Measurements from ENCODE around the gene SUMF1. TPM values are rescaled to one million over a fixed set of nuclear protein-coding genes. Genes with fewer than 3 reads are reported as not detected.
A peak's percentile ranks its signal among the peaks of the same experiment; 100 is the strongest.

Gene SUMF1
- total RNA-seq, 1 experiment from 2014 or later: 81.4 TPM

DNA sequence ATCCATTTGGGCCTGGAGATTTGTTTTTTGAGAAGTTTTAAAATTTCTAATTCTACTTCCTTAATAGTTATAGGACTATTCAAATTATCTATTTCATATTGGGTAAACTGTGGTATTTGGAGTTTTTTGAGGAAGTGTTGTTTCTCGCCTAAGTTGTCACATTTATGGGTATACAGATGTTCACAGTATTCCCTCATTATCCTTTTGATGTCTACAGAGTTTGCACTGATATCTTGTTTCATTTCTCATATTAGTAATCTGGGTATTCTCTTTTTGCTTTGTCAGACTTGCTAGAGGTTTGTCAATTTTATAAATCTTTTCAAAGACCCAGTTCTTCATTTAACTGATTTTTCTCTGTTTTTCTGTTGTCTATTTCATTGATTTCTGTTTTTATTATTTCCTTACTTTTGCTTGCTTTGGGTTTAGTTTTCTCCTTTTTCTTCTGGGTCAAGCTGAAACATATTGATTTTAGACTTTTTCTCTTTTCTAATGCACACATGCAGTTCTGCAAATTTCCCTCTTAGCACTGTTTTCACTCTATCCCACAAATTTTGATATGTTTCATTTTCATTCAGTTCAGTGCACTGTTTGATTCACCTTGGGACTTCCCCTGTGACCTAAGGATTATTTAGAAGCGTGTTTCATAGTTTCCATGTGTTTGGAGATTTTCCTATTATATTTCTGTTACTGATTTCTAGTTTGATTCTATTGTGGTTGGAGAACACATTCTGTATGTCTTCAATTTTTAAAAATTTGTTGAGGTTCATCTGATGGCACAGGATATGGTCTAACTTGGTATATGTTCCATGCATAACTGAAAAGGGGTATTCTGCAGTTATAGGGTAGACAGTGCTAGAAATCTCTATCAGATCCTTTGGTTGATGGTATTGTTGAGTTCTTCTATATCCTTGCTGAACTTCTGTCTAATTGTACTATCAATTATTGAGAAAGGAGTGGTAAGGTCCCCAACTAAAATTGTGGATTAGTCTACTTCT lies 79.6 kb downstream of the SUMF1 start:
- DNase-seq (ENCODE audit: low read depth): no peak

DNA sequence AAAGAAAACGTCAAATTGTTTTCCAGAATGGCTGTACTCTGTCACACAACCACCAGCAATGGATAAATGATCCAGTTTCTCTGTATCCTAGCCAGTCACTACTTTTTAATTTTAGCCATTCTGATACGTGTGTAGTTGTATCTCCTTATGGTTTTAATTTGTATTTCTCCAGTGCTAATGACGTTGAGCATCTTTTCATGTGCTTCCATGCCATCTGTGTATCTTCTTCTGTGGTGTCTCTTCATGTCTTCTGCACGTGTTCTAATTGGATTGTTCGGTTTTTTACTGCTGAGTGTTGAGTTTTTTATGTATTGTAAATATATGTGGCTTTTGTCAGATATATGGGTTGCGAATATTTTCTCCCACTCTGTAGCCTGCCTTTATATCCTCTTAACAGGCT lies 81.9 kb downstream of the SUMF1 start:
- no peak for DNase-seq (ENCODE audit: low read depth)

DNA sequence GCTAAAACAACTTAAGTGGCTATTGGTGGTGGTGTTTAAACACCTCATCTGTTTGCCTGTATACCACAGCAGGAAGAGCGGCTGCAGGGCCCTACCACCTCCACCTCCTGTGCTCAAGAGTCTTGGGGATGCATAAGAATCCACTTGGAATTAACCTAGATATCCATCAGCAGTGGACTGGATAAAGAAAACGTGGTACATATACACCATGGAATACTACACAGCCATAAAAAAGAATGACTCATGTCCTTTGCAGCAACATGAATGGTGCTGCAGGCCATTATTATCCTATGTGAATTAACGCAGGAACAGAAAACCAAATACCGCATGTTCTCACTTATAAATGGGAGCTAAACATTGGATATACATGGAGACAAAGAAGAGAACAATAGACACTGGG lies 87.1 kb downstream of the SUMF1 start:
- no peak for DNase-seq (ENCODE audit: low read depth)

DNA sequence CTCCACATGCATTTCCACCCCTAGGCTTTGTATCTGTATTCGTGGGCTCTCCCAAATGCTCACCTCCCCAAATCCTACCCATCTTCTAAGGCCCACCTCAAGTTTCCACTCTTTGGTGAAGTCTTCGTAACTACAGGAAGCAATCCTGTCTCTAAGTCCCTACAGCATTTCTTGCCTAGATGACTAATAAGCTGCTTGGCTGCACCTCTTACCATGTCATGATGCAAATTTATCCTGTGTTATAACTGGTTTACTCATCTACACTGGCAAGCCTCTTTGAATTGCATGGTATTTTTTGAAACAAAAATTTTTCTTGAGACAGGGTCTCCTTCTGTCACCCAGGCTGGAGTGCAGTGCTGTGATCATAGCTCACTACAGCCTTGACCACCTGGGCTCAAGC lies 90.6 kb downstream of the SUMF1 start:
- no peak for DNase-seq (ENCODE audit: low read depth)

DNA sequence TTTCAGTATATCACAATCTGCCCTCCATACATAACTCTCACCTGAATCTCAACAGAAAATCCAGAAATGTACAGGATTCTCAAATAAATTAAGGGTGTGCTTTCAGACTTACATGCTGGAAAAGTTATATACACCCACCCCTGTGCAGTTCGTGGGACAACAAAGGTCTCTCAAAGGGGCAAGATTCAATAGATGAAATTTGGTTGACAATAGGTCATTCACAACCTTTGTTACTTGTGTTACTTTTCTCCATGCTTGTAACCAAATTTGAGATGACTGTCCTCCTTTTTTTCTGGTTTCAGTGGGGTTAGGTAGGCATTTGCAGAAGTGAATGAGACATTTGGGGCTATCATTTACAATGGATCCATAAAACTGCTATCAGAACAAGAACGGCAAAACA lies 91.2 kb downstream of the SUMF1 start:
- no peak for DNase-seq (ENCODE audit: low read depth)

DNA sequence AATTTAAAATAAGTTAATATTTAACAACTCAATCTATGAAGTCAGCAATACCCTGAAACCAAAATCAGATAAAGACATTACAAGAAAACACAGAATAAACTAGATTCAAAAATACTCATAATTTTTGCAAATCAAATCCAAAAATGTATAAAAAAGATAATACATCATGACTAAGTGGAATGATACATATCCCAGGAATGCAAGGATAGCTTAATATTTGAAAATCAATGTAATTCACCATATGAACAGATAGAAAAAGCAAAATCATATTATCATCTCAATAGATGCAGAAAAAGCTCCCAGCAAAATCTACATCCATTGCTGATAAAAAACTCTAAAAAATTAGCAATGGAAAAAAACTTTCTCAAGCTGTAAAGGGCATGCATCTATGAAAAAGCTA lies 93.4 kb downstream of the SUMF1 start:
- no peak for DNase-seq (ENCODE audit: low read depth)

DNA sequence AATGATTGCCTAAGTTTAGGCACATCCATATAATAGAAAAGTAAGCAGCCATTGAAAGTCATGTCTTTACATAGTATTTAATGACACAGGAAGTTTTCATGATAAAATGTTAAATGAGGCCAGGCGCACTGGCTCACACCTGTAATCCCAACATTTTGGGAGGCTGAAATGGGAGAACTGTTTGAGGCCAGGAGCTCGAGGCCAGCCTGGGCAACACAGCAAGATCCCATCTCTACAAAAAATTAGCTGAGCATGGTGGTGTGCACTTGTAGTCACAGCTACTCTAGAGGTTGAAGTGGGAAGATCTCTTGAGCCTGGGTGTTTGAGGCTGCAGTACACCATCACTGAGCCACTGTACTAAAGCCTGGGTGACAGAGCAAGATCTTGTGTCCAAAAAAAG lies 104.5 kb downstream of the SUMF1 start:
- no peak for DNase-seq (ENCODE audit: low read depth)

DNA sequence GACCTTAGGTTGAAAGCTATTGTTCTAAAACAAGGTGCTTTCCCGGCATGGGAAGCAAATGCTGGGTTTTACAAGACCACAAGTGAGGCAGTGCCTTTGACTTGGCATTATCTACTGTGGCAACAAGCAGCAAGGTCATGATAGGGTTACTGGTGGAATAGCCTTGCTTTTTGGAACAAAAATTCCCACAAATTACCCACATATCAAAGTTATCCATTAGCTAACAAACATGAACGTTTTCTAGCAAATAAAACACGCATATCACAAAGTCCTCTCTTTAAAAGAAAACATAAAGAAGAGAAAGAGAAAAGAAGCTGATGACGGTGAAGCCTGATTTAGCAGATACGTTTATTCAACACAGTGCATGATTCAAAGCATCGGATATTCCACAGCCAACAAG lies 106.3 kb downstream of the SUMF1 start:
- DNase-seq (ENCODE audit: low read depth): no peak

DNA sequence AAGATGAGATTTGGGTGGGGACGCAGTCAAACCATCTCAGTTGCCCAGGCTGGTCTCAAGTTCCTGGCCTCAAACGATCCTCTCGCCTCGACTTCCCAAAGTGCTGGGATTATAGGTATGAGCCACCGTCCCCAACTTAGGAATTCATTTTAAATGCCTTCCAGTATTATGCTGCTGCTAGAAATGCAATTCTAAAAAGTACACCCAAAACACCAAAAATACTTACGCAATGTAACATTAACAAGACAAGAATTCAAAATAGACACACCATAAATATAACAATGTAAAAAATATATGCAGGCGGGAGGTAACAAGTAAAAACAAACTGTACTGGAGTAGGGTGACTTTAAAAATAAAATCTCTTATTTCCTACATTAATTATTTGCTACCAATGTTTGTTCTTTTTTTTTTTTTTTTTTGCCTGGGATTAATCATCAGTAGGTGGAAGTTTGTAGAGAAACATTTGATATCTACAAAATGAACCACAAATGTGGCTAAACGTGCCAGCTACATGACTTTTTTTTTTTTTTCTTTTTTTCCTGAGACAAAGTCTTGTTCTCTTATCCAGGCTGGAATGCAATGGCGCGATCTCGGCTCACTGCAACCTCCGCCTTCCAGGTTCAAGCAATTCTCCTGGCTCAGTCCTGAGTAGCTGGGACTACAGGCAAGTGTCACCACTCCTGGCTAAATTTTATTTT lies 107.1 kb downstream of the SUMF1 start:
- DNase-seq (ENCODE audit: low read depth): peak; percentile 37

DNA sequence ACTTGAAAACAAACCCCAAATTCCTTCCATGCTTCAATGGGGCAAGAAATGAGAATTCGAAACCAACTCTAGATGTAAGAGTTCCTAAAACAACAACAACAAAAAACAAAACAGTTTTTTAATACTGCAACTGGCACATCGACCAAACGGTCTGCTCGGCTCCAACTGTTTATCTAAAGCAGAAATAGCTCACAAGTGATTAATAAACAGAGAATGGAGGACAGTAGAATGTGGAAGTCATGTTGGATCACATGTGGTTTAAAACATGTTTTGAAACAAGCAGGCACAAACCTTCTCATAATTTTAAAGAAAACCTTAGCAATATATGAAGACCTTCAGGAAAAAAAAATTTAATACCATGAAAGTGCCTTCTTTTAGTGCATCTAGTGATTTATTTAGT lies 108.8 kb downstream of the SUMF1 start:
- no peak for DNase-seq (ENCODE audit: low read depth)

DNA sequence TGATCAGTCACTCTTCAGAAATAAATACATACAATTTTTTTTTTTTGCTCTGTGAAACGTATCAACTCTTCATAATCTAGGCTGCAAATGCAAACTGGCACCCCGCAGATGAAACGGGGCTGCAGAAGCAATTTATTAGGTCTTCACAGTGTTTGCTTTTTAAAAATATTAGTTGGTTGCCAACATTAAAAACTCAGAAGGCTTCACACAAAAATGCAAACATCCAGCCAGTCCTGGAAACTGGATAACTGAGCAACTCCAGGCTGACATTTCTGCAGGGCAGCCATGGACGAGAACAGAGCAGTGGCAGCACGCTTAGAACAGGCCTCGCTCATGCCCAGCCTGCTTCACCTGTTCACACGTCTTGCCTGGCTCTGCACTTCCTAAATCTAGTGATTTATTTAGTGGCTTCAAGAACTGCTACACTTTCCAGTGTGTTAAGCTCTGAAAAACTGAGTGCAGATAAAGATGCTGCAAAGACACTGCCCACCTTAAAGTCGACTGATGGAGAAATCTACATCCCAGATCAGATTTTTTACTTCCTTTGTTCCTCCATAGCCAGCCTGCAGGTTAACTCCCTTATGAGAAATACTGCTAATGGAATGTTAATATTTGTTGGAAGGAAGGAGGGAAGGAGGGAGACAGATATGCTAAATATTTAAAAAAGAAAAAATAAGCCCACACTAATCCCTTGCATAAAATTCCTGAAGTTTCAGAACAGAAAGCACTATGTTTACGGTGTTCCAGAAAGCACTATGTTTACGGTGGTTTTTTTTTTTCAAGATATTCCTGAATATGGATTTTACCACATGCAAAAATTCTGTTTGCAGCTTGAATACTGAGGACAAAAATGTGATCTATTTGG lies 110.3 kb downstream of the SUMF1 start:
- no peak for DNase-seq (ENCODE audit: low read depth)

DNA sequence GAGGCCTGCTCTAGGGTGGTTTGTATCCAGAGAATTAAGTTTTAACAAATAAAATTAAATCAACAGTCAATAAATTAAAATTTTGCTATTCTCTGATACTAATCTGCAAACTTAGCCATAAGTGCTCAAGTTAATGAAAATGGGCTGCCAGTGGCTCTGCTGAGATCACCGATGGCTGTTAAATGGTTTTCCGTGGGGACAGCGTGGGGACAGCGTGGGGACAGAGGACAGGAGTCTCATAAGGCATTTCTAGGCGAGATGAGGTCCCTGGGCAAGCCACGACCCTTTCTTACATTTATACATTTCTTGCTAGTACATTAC lies 110.9 kb downstream of the SUMF1 start:
- DNase-seq (ENCODE audit: low read depth): no peak

DNA sequence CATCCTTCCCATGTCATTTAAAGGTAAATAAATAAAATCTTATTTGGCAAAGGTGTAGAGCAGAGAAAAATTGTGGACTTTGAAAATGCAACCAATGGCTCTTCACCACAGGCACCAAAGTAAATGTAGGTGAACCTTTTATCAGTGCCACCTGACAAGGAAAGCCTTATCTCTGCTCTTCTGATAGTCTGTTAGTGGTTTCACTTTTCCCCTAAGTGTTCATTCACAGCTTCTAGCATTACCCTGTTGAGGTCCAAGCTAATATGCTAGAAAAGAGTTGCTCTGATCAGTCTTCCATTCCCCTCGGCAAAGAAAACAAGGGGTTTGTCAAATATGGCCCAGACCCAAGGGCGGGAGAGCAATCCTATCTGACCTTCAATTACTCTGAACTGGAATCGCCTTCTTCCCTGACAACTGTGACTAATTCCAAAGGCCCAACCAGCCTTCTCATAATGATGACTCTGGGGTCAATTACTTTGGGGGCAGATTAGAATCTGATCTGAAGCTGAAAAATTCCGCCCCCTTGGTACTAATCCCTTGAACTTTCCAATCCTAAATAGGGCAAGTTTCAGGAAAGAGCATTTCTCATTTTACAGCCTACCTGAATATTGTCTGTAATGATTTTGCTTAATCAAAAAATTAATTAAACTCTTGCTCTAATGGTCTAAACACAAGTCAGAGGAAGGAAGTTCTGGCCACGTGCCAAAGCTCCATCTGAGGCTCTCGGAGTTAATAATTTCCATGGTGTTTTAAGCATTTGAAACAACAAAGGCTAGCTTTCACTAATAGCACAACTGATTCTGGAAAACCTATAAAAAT lies 111.5 kb downstream of the SUMF1 start:
- no peak for DNase-seq (ENCODE audit: low read depth)

DNA sequence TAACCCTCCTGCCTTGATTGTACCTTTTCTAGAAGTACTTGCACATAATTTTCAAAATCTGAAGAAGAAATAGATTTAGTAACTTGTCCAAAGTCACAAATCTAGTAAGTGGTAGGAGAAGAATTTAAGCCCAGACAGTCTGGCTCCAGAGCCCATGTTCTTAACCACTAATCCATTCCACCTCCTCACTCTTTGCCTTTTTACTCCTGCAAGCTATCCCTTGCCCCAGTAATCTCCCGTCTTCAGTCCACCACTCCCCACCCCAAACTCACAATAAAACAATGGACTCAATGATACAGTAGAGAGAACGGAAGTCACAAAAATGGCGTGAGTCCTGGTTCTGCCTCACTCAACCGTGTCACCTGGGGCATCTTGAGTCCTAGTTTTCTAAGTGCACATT lies 115.2 kb downstream of the SUMF1 start:
- DNase-seq (ENCODE audit: low read depth): no peak

DNA sequence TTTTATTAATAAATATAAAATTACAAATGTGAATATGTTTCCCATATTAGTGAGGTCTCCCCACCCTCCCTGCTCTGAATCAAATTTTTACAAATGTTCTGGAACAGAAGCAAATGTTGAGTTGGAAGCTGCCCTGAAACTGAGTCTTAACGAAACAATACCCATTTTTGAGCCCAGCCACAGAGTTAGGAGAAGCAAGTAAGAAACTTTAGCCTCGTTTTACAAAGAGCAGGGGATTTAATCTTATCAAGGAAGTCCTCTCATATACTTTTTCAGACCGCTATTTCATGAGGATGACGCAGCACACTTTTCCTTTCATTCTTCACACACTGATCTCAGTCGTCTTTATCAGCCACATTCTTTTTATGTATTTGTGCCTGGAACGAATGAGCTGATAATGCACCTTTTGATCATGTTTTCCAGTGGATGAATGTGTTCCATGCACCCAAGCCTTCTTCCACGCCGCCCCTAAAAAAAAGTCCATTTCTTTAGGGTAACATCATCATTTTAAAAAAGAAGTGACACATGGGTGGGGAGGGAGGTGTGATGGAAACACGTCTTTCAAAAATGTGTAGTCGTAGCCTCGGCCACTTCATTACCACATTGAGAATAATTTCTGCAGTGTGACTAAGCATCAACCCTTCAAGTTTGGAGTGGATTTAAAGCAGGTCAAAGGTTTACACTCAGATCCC lies 115.8 kb downstream of the SUMF1 start:
- DNase-seq (ENCODE audit: low read depth): peak; percentile 54

DNA sequence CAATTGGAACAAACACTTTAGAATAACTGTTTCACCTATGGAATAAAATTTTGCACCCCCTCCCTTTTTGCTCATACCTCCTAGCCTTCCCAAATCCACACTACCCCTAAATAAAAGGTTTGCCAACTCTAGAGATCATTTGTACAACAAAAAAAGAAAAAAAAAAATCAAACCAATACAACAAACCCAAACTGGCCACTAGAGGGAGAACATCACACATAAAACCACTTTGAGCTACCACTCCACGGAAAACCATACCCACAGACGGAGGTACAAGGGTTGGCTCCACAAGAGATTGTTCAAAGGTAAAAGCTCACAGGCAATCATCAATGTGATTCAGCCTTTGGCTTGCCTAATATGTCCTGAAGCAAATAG lies 116.3 kb downstream of the SUMF1 start:
- DNase-seq (ENCODE audit: low read depth): peak; percentile 77

DNA sequence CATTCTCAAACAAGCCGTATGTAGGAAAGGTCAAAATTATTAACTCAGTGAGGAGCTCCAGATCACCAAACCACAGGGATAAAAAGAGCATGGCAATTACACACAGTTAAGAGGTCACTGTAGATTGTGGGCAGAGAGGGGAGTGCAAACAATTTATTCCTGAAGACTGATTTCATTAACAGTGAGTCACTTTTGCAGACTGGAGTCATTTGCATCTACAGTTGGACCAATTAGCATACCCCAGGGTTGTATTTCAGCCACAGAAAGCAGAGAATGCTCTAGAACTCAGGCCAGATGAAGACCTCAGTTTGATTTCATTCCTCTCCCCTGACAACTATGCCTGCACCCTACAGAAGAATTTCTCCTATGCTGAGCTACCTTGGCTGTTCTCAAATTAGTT lies 123.8 kb downstream of the SUMF1 start:
- peak; percentile 75 for DNase-seq (ENCODE audit: low read depth)

DNA sequence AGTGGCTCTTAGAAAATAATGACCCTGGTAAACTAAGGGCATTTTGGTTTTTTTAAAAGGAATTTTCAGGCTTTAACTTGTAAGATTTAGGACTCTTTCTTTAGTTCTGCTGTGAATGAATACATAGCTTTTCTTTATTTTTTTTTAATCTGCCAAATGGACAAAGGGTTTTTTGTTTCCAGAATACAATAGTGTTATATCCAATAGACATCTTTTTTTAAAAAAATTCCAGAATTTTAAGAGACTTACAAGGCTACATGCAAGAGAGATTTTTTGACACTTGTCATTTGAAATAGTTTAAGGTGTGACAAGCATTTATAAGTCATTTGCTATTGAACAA lies 125.8 kb downstream of the SUMF1 start:
- no peak for DNase-seq (ENCODE audit: low read depth)

DNA sequence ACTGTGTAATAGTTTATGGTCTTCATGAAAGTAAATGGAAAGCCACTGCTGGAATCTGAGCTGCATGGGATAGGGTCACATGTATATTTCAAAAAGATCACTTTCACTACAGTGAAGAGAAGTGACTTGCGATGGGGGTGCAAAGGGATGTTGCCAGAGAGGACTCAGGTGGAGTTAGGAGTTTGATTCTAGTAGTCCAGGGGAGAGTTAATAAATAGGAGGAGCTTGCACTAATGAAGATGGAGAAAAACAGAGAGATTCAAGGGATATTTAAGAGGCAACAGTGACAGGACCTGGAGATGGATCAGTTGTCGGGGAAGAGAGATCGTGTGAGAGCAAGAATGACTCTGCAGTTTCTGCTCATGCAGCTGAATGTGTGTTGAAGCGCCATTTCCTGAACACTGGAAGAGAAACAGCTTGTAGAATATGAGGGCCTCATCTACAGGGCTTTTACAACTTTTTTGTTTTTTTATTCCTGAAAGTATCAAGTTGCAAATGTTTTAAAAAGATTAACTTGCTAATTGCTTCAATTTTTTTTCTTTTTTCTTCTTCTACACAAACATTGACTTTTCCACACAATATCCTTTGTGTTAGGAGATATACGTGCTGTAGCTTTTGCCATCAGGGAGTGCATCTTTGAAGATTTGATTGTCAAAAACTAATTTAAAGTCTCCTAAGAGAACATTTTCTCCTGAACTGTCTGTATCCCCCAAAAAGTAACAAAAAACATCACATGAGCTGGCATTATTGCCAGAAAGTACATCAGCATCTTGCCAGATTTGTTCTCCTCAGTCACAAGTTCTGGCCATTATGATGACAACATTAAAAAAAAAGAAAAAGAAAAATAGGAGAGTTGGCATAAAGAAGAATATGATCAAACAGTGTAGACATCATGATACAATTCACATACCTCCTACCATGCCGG lies 126.4 kb downstream of the SUMF1 start:
- DNase-seq (ENCODE audit: low read depth): no peak

DNA sequence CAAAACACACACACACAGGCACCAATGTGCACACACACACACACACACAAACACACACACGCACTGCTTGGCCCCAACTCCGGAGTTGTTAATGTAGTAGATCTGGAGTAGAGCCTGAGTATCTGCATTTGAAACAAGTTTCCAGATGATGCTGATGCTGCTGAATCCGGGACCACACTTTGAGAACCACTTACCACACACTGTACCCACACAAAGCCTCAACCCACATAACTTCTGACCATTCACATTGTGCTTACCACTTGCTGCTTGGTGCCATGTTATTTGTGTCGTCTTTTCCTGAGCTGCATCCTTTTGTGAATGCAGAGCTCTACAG lies 127.0 kb downstream of the SUMF1 start:
- DNase-seq (ENCODE audit: low read depth): no peak

All from LHCN-M2 (cell line).